Measurements from ENCODE around the gene CGB7.

CGB7 gene

GRCh38 chr19:49014870-49015255 is 42.7 kb downstream of the CGB7 start:
- DNase-seq: no peak

DNA sequence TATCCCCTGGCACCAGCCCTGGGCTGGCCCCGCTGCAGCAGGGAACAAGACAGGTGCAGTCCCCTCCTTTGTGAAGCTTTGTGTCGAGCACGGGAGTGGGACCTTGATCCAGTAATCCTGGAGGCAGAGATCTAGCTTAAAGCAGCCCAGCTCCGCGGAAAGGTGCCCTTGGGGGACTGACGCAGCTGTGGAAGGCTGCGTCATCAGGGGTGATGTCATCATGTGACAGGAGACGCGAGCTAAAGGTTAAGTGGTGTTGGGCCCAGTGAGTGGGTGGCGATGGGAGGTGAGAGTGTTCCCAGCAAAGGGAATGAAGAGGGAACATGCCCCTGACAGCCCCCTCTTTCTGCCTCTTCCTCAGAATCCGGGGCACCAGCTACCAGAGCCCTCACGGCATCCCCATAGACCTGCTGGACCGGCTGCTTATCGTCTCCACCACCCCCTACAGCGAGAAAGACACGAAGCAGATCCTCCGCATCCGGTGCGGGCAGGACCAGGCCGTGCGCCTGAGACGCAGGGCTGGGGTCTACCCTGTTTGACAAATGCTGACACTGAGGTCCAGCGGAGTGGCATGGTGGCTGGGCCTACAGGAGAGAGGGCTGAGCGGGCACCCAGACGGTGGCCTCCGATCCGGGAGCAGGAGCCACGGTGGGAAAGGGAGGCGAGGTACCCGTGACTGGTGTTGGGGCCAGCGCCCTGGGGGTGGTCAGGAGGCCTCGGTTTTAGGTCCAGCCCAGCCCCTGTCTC is 43.3 kb downstream of the CGB7 start:
- DNase-seq: no peak

DNA sequence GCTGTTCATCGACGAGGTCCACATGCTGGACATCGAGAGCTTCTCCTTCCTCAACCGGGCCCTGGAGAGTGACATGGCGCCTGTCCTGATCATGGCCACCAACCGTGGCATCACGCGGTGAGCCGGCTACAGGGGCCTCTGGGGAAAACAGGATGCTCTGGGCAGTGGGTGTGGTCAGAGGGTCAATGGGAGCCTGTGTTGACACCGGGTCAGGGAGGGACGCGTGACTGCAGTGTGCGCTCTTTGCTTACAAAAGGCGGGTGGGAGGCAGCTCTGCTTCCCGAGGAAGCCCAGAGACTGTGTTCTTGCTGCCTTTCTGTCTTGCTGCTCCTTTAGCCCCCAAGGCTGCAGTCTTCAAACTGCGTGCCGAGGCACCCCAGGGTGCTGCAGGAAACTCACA is 46.4 kb downstream of the CGB7 start:
- no peak for DNase-seq

- DNase-seq: no peak
Observed at GRCh38 chr19:49010453-49010852, 47.1 kb downstream of the CGB7 start.

GRCh38 chr19:49009828-49010227 is 47.7 kb downstream of the CGB7 start:
- DNase-seq: no peak

GRCh38 chr19:49006905-49007304 is 50.6 kb downstream of the CGB7 start:
- no peak for DNase-seq

GRCh38 chr19:49004964-49005614 is 52.5 kb downstream of the CGB7 start:
- no peak for DNase-seq

Data from activated CD8-positive, alpha-beta memory T cell treated with anti-CD3 and anti-CD28 coated beads for 24 hours (primary cell).